RCC 7860 (cell line): ENCODE measurements around the gene PCDHB5.
"Not testable (repeated sequence)": the region's sequence is repeated elsewhere in the genome, so short reads cannot be mapped to it uniquely, and the experiment has no call there.

ENCODE experiments used
- DNase-seq: peaks from one replicate; pipeline ENCODE4 v3.0.0-alpha.2; 2015; ENCODE audit warnings: low spot score
- FAIRE-seq: peaks from 2 replicates; lab custom pipeline; 2012; peaks lifted over from hg19 to GRCh38; lab: Jason Lieb, UNC

PCDHB5 gene

GRCh38 chr5:141135030-141135717, at the start of gene PCDHB5:
Gene PCDHB5, plus strand, starts transcription at chr5:141135206. Its CDS starts 229 bp downstream, at chr5:141135435.
- DNase-seq (no peak), FAIRE-seq (no peak)

GRCh38 chr5:141094481-141095262, 40.3 kb upstream of the PCDHB5 start, which contains the start of gene PCDHB2:
Gene PCDHB2, plus strand, starts transcription at chr5:141094615. Its CDS starts 176 bp downstream, at chr5:141094791.
- DNase-seq: peak; percentile 29
- FAIRE-seq: no peak

- FAIRE-seq: no peak
- DNase-seq: no peak
Measured at GRCh38 chr5:141095263-141095641, 39.8 kb upstream of the PCDHB5 start.

DNA sequence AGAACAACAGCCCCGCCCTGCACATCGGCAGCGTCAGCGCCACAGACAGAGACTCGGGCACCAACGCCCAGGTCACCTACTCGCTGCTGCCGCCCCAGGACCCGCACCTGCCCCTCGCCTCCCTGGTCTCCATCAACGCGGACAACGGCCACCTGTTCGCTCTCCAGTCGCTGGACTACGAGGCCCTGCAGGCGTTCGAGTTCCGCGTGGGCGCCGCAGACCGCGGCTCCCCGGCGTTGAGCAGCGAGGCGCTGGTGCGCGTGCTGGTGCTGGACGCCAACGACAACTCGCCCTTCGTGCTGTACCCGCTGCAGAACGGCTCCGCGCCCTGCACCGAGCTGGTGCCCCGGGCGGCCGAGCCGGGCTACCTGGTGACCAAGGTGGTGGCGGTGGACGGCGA, 38.8 kb upstream of the PCDHB5 start:
- FAIRE-seq, DNase-seq: not testable (repeated sequence)

DNA sequence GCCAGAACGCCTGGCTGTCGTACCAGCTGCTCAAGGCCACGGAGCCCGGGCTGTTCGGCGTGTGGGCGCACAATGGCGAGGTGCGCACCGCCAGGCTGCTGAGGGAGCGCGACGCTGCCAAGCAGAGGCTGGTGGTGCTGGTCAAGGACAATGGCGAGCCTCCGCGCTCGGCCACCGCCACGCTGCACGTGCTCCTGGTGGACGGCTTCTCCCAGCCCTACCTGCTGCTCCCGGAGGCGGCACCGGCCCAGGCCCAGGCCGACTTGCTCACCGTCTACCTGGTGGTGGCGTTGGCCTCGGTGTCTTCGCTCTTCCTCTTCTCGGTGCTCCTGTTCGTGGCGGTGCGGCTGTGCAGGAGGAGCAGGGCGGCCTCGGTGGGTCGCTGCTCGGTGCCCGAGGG, 38.4 kb upstream of the PCDHB5 start:
- not testable (repeated sequence) for FAIRE-seq, DNase-seq

DNA sequence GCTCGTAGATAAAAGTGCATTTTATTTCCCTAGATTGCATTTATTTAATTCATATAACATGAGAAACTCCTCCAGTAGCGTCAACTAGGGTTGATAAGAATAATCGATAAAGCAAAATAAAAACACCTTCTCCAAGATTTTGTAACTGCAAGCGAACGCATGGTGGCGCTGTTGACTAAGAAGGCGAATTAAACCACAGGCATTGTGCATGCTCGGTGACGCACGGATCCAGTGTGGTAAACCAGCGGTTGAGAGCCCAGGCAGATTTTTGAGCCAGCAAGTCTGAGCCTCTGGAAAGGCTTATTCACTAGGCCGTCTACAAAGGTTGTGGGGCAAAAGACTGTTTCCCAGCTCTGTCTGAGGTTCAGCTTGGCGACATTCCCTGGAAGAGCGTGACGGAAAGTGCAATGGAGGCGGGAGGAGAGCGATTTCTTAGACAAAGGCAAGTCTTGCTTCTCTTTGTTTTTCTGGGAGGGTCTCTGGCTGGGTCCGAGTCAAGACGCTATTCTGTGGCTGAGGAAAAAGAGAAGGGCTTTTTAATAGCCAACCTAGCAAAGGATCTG, 34.7 kb upstream of the PCDHB5 start, which contains the start of gene PCDHB3:
TSS of gene PCDHB3 (plus strand) at position 231 of the 563 bp plus-strand sequence. CDS start at position 408, 177 bp downstream.
- FAIRE-seq (no peak), DNase-seq (no peak)

DNA sequence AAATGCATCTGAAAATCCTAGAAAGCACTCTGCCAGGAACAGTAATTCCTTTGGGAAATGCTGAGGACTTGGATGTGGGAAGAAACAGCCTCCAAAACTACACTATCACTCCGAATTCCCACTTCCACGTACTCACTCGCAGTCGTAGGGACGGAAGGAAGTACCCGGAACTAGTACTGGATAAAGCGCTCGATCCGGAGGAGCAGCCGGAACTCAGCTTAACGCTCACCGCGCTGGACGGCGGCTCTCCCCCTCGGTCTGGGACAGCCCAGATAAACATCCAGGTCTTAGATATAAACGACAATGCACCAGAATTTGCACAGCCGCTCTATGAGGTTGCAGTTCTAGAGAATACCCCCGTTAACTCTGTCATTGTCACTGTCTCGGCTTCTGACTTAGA, 33.9 kb upstream of the PCDHB5 start:
- no peak for FAIRE-seq
- DNase-seq: no peak

DNA sequence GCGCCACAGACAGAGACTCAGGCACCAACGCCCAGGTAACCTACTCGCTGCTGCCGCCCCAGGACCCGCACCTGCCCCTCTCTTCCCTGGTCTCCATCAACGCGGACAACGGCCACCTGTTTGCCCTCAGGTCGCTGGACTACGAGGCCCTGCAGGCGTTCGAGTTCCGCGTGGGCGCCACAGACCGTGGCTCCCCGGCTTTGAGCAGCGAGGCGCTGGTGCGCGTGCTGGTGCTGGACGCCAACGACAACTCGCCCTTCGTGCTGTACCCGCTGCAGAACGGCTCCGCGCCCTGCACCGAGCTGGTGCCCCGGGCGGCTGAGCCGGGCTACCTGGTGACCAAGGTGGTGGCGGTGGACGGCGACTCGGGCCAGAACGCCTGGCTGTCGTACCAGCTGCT, 32.9 kb upstream of the PCDHB5 start:
- not testable (repeated sequence) for FAIRE-seq, DNase-seq

- DNase-seq, FAIRE-seq: not testable (repeated sequence)
Measured at GRCh38 chr5:141102471-141102870, 32.5 kb upstream of the PCDHB5 start.

DNA sequence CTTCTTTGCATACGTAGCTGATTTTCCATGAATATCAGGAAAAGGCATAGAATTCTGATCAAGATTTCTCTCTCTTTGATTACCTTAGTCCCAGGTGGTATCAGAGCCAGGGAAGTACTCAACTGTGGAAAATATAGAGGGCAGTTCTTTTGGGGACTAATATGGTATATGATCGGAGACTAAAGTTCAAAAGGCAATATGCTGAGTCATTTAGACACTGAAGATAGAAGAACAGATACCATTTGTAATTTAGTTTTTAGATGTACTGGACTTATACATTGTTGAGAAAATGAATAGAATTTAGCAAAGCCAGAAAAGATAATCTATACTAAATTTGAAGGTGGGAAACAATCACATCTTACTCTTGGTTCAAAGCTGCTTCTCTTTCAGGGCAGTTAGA, 29.7 kb upstream of the PCDHB5 start:
- FAIRE-seq: no peak

GRCh38 chr5:141119250-141119649, 15.8 kb upstream of the PCDHB5 start:
- FAIRE-seq: no peak
- DNase-seq: no peak

More for the DNA sequence above, 29.7 kb upstream of the PCDHB5 start:
- DNase-seq: no peak

DNA sequence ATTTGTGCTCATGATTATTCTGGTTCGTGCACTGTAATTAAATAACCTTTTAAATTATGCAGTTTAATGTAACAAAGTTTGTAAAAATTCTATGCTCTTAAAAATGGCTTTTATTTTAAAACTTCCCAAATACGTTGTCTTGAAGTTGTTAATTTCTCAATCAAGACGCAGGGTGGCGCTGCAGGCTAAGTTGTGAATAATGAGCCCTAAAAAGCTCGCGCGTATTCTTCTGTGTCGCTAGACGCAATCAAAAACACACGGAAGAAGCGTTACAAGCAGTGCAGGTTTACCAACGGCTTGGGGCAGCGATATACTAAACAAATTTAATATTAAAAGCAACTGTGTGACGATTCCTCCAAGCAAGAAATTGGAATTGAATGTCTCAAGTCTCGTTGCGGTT, 13.4 kb upstream of the PCDHB5 start, which contains the start of gene PCDHB4:
TSS of gene PCDHB4 (plus strand) at position 256 of the 400 bp plus-strand sequence. CDS start 181 bp downstream, outside the sequence.
- DNase-seq (no peak), FAIRE-seq (no peak)

DNA sequence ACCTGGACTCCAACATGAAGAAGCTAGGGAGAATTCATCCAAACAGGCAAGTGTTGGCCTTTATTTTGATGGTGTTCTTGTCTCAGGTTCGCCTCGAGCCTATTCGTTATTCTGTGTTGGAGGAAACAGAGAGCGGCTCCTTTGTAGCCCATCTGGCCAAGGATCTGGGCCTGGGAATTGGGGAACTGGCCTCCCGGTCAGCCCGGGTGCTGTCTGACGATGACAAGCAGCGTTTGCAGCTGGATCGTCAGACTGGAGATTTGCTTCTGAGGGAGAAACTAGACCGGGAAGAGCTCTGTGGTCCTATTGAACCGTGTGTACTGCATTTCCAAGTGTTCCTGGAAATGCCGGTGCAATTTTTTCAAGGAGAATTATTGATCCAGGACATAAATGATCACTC, 13.0 kb upstream of the PCDHB5 start:
- no peak for FAIRE-seq

GRCh38 chr5:141123396-141124135, 11.4 kb upstream of the PCDHB5 start:
- not testable (repeated sequence) for DNase-seq, FAIRE-seq

More for the DNA sequence above, 13.0 kb upstream of the PCDHB5 start:
- no peak for DNase-seq

GRCh38 chr5:141127305-141127704, 7.7 kb upstream of the PCDHB5 start:
- FAIRE-seq: no peak
- no peak for DNase-seq

DNA sequence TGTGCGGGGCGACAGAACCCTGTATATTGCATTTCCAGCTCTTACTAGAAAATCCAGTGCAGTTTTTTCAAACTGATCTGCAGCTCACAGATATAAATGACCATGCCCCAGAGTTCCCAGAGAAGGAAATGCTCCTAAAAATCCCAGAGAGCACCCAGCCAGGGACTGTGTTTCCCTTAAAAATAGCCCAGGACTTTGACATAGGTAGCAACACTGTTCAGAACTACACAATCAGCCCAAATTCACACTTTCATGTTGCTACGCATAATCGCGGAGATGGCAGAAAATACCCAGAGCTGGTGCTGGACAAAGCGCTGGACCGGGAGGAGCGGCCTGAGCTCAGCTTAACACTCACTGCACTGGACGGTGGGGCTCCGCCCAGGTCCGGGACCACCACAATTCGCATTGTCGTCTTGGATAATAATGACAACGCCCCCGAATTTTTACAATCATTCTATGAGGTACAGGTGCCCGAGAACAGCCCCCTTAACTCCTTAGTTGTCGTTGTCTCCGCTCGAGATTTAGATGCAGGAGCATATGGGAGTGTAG, 786 bp downstream of the PCDHB5 start:
- FAIRE-seq: no peak
- DNase-seq: no peak

- not testable (repeated sequence) for DNase-seq, FAIRE-seq
Measured at GRCh38 chr5:141137346-141137745, 2.3 kb downstream of the PCDHB5 start.

DNA sequence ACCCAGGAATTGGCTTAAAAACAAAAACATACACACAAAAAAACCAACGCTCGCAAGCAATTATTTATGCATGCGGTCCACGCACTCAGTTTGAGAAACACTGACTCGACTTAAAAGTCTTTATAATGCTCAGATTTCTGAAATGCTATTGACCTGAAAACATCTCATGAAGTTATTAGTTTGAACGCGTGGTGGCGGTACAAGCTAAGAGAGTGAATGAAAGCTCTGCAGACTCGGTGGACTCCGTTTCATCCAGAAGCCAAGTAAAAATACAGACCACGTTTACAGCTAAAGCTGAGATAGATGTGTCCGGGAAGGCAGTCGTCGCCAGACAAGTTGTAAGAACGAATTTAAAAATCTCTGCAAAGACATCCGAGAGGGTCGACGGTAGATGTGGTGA, 14.8 kb downstream of the PCDHB5 start, which contains the start of gene PCDHB6:
TSS of gene PCDHB6 (plus strand) at position 246 of the 400 bp plus-strand sequence. CDS start 201 bp downstream, outside the sequence.
- DNase-seq: no peak
- FAIRE-seq: no peak

GRCh38 chr5:141150224-141150992, 15.4 kb downstream of the PCDHB5 start:
- DNase-seq (no peak), FAIRE-seq (no peak)
